Liver (tissue), 9 donors: ENCODE results near the gene CDSN. TPM values are rescaled to one million over a fixed set of nuclear protein-coding genes. Genes with fewer than 3 reads are reported as not detected.

Source experiments
- DNase-seq: peaks from one replicate; pipeline ENCODE4 v3.0.0-alpha.2; 2017; ENCODE audit warnings: low spot score
- H3K27ac ChIP-seq, 2 donors: one replicate each; pipeline ENCODE4 v1.7.0; 2013; ENCODE audit warnings: inconsistent platforms in 2 of 2, low read length in 2 of 2, control low read depth in 1 of 2, low read depth in 1 of 2, mild to moderate bottlenecking in 1 of 2
- H3K27me3 ChIP-seq, 4 donors: one replicate each; pipeline versions ENCODE4 v1.6.1 to v1.7.0; 2013; ENCODE audit warnings: low read length in 3 of 4, inconsistent platforms in 1 of 4, mild to moderate bottlenecking in 1 of 4, moderate library complexity in 1 of 4; ENCODE audit not compliant: control insufficient read depth in 4 of 4, insufficient read depth in 4 of 4
- H3K36me3 ChIP-seq, 4 donors: one replicate each; pipeline versions ENCODE4 v1.6.1 to v1.7.0; 2013; ENCODE audit warnings: low read length in 3 of 4, mild to moderate bottlenecking in 3 of 4, low read depth in 1 of 4, moderate library complexity in 1 of 4; ENCODE audit not compliant: control insufficient read depth in 4 of 4, insufficient read depth in 3 of 4
- H3K4me1 ChIP-seq, 4 donors: one replicate each; pipeline versions ENCODE4 v1.6.1 to v1.7.0; 2013; ENCODE audit warnings: low read length in 3 of 4, mild to moderate bottlenecking in 3 of 4, moderate library complexity in 1 of 4; ENCODE audit not compliant: control insufficient read depth in 4 of 4, insufficient read depth in 4 of 4
- H3K4me3 ChIP-seq, 3 donors: one replicate each; pipeline versions ENCODE4 v1.6.1 to v1.7.0; 2013; ENCODE audit warnings: low read length in 3 of 3, control low read depth in 1 of 3, low read depth in 1 of 3, mild to moderate bottlenecking in 1 of 3
- H3K9ac ChIP-seq, 2 donors: one replicate each; pipeline ENCODE4 v1.7.0; 2013; ENCODE audit warnings: low read length in 2 of 2, mild to moderate bottlenecking in 2 of 2, moderate library complexity in 2 of 2, control low read depth in 1 of 2, low read depth in 1 of 2
- H3K9me3 ChIP-seq, 4 donors: one replicate each; pipeline versions ENCODE4 v1.6.1 to v1.7.0; 2013; ENCODE audit warnings: low read length in 3 of 4; ENCODE audit not compliant: control insufficient read depth in 4 of 4
- EGR1 ChIP-seq, 2 donors: IDR thresholded peaks; 2 replicates each; pipeline ENCODE4 v1.6.1; 2016 to 2018; ENCODE audit warnings: antibody characterized with exemption in 2 of 2, low read depth in 2 of 2
- FOXA1 ChIP-seq: IDR thresholded peaks from 2 replicates; pipeline ENCODE4 v1.6.1; 2016; ENCODE audit warnings: antibody characterized with exemption
- FOXA2 ChIP-seq: IDR thresholded peaks from 2 replicates; pipeline ENCODE4 v1.6.1; 2016; ENCODE audit warnings: antibody characterized with exemption
- GABPA ChIP-seq, 2 donors: IDR thresholded peaks in 1 of 2; conservative IDR thresholded peaks in 1 of 2; 2 replicates each; pipeline ENCODE4 v1.6.1; 2016; ENCODE audit warnings: antibody characterized with exemption in 2 of 2, mild to moderate bottlenecking in 1 of 2, moderate library complexity in 1 of 2
- HNF4A ChIP-seq, 2 donors: conservative IDR thresholded peaks; 2 replicates each; pipeline ENCODE4 v1.6.1; 2016; ENCODE audit warnings: antibody characterized with exemption in 2 of 2, mild to moderate bottlenecking in 2 of 2
- HNF4G ChIP-seq: IDR thresholded peaks from 2 replicates; pipeline ENCODE4 v1.6.1; 2016; ENCODE audit warnings: antibody characterized with exemption
- RAD21 ChIP-seq, 2 donors: IDR thresholded peaks; 2 replicates each; pipeline ENCODE4 v1.6.1; 2016; ENCODE audit warnings: antibody characterized with exemption in 2 of 2, mild to moderate bottlenecking in 2 of 2
- RXRA ChIP-seq, 2 donors: IDR thresholded peaks; 2 replicates each; pipeline ENCODE4 v1.6.1; 2017 to 2018; ENCODE audit warnings: antibody characterized with exemption in 2 of 2, mild to moderate bottlenecking in 1 of 2
- SP1 ChIP-seq: IDR thresholded peaks from 2 replicates; pipeline ENCODE4 v1.6.1; 2018; ENCODE audit warnings: antibody characterized with exemption, mild to moderate bottlenecking
- TAF1 ChIP-seq: conservative IDR thresholded peaks from 2 replicates; pipeline ENCODE4 v1.6.1; 2016; ENCODE audit warnings: antibody characterized with exemption, mild to moderate bottlenecking
- YY1 ChIP-seq: IDR thresholded peaks from 2 replicates; pipeline ENCODE4 v1.6.1; 2016; ENCODE audit warnings: antibody characterized with exemption, mild to moderate bottlenecking
- WGBS: extraction: QIAGEN DNeasy Blood & Tissue Kit; methylation state at CpG from one replicate; pipeline ENCODE4 v1.1.7; 2013; 5-methylcytosine and 5-hydroxymethylcytosine counted together
- polyA plus RNA-seq, 2 donors: library from polyadenylated mRNA; stranded (reverse) in 1 of 2; unstranded in 1 of 2; fragments of 200-250 nt in 1 of 2; fragments of >200 nt in 1 of 2; fragmentation: Nextera tagmentation in 1 of 2; extraction: Ambion mirVana in 1 of 2; gene quantifications; one replicate each; pipeline versions ENCODE4 v1.2.1 to v1.2.3, GENCODE V29; 2013 to 2015
- total RNA-seq, 2 donors: library from RNA; depleted of rRNA; stranded (reverse); fragments of >200 nt; gene quantifications; one replicate each; pipeline ENCODE4 v1.2.3, GENCODE V29; 2014
- TF ChIP-seq, protein P1 (sequence below): IDR thresholded peaks from 2 replicates; pipeline ENCODE4 v1.6.1; 2016; ENCODE audit warnings: antibody characterized with exemption
- TF ChIP-seq, protein P2 (sequence below): IDR thresholded peaks from 2 replicates; pipeline ENCODE4 v1.6.1; 2016; ENCODE audit warnings: antibody characterized with exemption, mild to moderate bottlenecking
- TF ChIP-seq, protein P3 (sequence below): IDR thresholded peaks from 2 replicates; pipeline ENCODE4 v1.6.1; 2016; ENCODE audit warnings: antibody characterized with exemption
- TF ChIP-seq, protein P4 (sequence below): IDR thresholded peaks from 2 replicates; pipeline ENCODE4 v1.6.1; 2016; ENCODE audit warnings: antibody characterized with exemption
- TF ChIP-seq, protein P5 (sequence below): fragments of 150-350 bp; IDR thresholded peaks from 2 replicates; pipeline ENCODE4 v1.5.1; 2017; ENCODE audit warnings: improper control_type of control experiment, low read depth, low read length; ENCODE audit not compliant: missing input control
- donor health status: healthy.
- donor health status: healthy.
- donor health status: healthy.
- donor health status: healthy.
- donor health status: healthy.

Gene CDSN
- total and polyA plus RNA-seq, 4 donors: not detected

DNA sequence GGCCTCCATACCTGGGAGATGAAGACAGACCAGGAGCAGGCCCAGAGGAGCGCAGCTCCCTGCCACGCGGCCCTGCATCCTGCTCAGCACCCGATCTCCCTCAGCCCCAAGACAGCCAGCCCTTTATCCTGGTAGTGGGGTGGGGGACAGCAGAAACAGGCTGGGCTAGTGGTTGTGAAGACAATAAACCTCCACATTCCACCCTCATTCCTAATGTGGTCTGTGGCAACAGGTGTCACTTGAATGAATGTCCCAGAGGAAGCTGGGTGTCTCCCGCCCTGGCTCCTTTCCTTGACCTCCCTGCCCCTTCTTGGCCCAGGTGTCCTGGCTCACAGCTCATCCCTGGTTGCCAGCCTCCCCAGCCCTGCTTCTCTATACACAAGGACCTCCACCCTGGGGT is 7.8 kb downstream of the CDSN start, which contains the start of gene C6orf15:
C6orf15 (minus strand) TSS at position 98 of the 400 bp plus-strand sequence; CDS start at position 78, 20 bp downstream.
- TF ChIP-seq TAF1 (no peak), SP1 (no peak), GABPA (IDR thresholded peaks at IDR 0.05 in 1 of 2, conservative IDR thresholded peaks at IDR 0.05 in 1 of 2) (no peak), RAD21 (IDR thresholded peaks at IDR 0.05) (no peak), HNF4G (no peak), FOXA2 (no peak), YY1 (no peak), HNF4A (conservative IDR thresholded peaks at IDR 0.05) (no peak), FOXA1 (no peak)
- TF ChIP-seq, protein P1, sequence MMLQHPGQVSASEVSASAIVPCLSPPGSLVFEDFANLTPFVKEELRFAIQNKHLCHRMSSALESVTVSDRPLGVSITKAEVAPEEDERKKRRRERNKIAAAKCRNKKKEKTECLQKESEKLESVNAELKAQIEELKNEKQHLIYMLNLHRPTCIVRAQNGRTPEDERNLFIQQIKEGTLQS: no peak
- TF ChIP-seq, protein P2, sequence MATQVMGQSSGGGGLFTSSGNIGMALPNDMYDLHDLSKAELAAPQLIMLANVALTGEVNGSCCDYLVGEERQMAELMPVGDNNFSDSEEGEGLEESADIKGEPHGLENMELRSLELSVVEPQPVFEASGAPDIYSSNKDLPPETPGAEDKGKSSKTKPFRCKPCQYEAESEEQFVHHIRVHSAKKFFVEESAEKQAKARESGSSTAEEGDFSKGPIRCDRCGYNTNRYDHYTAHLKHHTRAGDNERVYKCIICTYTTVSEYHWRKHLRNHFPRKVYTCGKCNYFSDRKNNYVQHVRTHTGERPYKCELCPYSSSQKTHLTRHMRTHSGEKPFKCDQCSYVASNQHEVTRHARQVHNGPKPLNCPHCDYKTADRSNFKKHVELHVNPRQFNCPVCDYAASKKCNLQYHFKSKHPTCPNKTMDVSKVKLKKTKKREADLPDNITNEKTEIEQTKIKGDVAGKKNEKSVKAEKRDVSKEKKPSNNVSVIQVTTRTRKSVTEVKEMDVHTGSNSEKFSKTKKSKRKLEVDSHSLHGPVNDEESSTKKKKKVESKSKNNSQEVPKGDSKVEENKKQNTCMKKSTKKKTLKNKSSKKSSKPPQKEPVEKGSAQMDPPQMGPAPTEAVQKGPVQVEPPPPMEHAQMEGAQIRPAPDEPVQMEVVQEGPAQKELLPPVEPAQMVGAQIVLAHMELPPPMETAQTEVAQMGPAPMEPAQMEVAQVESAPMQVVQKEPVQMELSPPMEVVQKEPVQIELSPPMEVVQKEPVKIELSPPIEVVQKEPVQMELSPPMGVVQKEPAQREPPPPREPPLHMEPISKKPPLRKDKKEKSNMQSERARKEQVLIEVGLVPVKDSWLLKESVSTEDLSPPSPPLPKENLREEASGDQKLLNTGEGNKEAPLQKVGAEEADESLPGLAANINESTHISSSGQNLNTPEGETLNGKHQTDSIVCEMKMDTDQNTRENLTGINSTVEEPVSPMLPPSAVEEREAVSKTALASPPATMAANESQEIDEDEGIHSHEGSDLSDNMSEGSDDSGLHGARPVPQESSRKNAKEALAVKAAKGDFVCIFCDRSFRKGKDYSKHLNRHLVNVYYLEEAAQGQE: no peak
- TF ChIP-seq, protein P3, sequence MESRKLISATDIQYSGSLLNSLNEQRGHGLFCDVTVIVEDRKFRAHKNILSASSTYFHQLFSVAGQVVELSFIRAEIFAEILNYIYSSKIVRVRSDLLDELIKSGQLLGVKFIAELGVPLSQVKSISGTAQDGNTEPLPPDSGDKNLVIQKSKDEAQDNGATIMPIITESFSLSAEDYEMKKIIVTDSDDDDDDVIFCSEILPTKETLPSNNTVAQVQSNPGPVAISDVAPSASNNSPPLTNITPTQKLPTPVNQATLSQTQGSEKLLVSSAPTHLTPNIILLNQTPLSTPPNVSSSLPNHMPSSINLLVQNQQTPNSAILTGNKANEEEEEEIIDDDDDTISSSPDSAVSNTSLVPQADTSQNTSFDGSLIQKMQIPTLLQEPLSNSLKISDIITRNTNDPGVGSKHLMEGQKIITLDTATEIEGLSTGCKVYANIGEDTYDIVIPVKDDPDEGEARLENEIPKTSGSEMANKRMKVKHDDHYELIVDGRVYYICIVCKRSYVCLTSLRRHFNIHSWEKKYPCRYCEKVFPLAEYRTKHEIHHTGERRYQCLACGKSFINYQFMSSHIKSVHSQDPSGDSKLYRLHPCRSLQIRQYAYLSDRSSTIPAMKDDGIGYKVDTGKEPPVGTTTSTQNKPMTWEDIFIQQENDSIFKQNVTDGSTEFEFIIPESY: no peak
- TF ChIP-seq, protein P4, sequence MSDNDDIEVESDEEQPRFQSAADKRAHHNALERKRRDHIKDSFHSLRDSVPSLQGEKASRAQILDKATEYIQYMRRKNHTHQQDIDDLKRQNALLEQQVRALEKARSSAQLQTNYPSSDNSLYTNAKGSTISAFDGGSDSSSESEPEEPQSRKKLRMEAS: no peak
- TF ChIP-seq, protein P5, sequence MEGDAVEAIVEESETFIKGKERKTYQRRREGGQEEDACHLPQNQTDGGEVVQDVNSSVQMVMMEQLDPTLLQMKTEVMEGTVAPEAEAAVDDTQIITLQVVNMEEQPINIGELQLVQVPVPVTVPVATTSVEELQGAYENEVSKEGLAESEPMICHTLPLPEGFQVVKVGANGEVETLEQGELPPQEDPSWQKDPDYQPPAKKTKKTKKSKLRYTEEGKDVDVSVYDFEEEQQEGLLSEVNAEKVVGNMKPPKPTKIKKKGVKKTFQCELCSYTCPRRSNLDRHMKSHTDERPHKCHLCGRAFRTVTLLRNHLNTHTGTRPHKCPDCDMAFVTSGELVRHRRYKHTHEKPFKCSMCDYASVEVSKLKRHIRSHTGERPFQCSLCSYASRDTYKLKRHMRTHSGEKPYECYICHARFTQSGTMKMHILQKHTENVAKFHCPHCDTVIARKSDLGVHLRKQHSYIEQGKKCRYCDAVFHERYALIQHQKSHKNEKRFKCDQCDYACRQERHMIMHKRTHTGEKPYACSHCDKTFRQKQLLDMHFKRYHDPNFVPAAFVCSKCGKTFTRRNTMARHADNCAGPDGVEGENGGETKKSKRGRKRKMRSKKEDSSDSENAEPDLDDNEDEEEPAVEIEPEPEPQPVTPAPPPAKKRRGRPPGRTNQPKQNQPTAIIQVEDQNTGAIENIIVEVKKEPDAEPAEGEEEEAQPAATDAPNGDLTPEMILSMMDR: no peak
- H3K27ac ChIP-seq: no peak within 1 kb of the TSS

DNA sequence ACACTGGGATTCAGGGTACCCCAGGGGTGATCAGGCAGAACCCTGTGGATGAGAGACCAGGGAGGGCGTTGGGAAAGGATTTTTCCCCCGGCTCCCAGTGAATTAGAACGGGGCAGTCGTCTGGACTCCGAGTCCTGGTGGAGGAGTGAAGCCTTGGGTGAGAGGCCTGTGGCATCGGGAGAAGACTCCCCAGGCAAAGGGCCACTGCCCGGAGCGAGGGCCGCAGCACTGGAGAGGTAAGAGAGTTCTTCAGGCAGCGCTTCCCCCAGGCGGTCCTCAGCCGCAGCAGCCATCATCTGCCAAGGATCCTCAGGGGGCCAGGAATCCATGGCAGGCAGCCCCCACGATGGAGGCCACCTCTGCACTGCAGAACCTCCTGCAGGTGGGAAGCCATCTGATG is 8.5 kb downstream of the CDSN start:
- WGBS: 87% methylated on average over 13 of the region's 13 CpGs
- Histone ChIP-seq H3K4me1 (no peaks in the 10 kb centered on the region), H3K9ac (no peak overlapping the region), H3K4me3 (no peak overlapping the region), H3K9me3 (no peaks in the 10 kb centered on the region), H3K36me3 (no peaks in the 10 kb centered on the region), H3K27me3 (peaks cover 0 to 2% (median 0%) of the 10 kb centered on the region in 4 donors), H3K27ac (no peak overlapping the region)
- no peak for TF ChIP-seq SP1
- TF ChIP-seq RXRA (IDR thresholded peaks at IDR 0.05): no peak
- TF ChIP-seq HNF4A (conservative IDR thresholded peaks at IDR 0.05): no peak
- no peak for TF ChIP-seq EGR1 (IDR thresholded peaks at IDR 0.05; ENCODE audit: low read depth in 2 of 2)
- TF ChIP-seq, protein P4: no peak
- DNase-seq: no peak

More for the DNA sequence above, 7.8 kb downstream of the CDSN start, which contains the start of gene C6orf15:
- H3K9ac ChIP-seq: no peak within 1 kb of the TSS
- no peaks in the 10 kb centered on the region for H3K36me3 ChIP-seq
- no peak within 1 kb of the TSS for H3K4me3 ChIP-seq
- DNase-seq: no peak
- 89% methylated on average over 5 of the region's 5 CpGs for WGBS
- peaks cover 0 to 2% (median 0%) of the 10 kb centered on the region in 4 donors for H3K27me3 ChIP-seq
- H3K4me1 ChIP-seq: no peaks in the 10 kb centered on the region
- no peaks in the 10 kb centered on the region for H3K9me3 ChIP-seq
